ENCODE results near the gene GABARAP.

Gene GABARAP

GRCh38 chr17:7252176-7253043 is 10.2 kb upstream of the GABARAP start, which contains the start of gene ELP5:
TSS of gene ELP5 (plus strand) at chr17:7252215. CDS start at chr17:7252551, 336 bp downstream.
- Histone ChIP-seq H2BK120ac (ENCODE audit: insufficient read depth, low read length, poor library complexity) (peak within 1 kb of the TSS; percentile 99), H3K4me3 (ENCODE audit: low read depth, low read length) (peak within 1 kb of the TSS; percentile 98), H3K27ac (ENCODE audit: low read depth, low read length) (peak within 1 kb of the TSS; percentile 100), H3K79me2 (ENCODE audit: control insufficient read depth, insufficient read depth, low read length, poor library complexity) (peaks cover 30% of the 10 kb centered on the region), H2BK12ac (ENCODE audit: low read length) (no peak within 1 kb of the TSS), H3K23ac (ENCODE audit: low read length) (no peak within 1 kb of the TSS), H4K12ac (ENCODE audit: low read depth, low read length) (peak within 1 kb of the TSS; percentile 94), H3K18ac (ENCODE audit: low read length) (peak within 1 kb of the TSS; percentile 98), H3K14ac (ENCODE audit: low read length) (peak within 1 kb of the TSS; percentile 99), H3K4ac (ENCODE audit: low read depth, low read length) (peak within 1 kb of the TSS; percentile 99), H3K79me1 (ENCODE audit: low read length) (peaks cover 17% of the 10 kb centered on the region), H2AK5ac (ENCODE audit: low read length) (peak within 1 kb of the TSS; percentile 98), H3K4me1 (ENCODE audit: control insufficient read depth in 1 of 2, insufficient read depth in 2 of 2, low read length in 2 of 2) (peaks cover 6 to 10% of the 10 kb centered on the region in 2 experiments), H2BK5ac (ENCODE audit: low read depth, low read length, poor library complexity) (peak within 1 kb of the TSS; percentile 94), H4K91ac (ENCODE audit: low read depth, low read length) (peak within 1 kb of the TSS; percentile 99), H3K27me3 (ENCODE audit: insufficient read depth, low read length) (no peaks in the 10 kb centered on the region), H3K9me3 (ENCODE audit: insufficient read depth, low read depth, low read length) (peaks cover 1% of the 10 kb centered on the region), H3K9ac (ENCODE audit: low read length) (peak within 1 kb of the TSS; percentile 99), H3K36me3 (ENCODE audit: control insufficient read depth in 1 of 2, insufficient read depth in 2 of 2, low read length in 2 of 2) (peaks cover 15 to 23% of the 10 kb centered on the region in 2 experiments), H2AFZ (ENCODE audit: insufficient read depth, low read length, poor library complexity) (peak within 1 kb of the TSS; percentile 83), H4K8ac (ENCODE audit: low read depth, low read length) (peak within 1 kb of the TSS; percentile 98), H3K4me2 (ENCODE audit: low read length) (peak within 1 kb of the TSS; percentile 98)
- WGBS (ENCODE audit: extremely low coverage, insufficient coverage, insufficient read length): no CpG with 5 or more reads among the region's 55 CpGs
- DNase-seq: peak; percentile 89 to 96

GRCh38 chr17:7251661-7252175 is 9.5 kb upstream of the GABARAP start, which contains the start of gene CTDNEP1:
TSS of gene CTDNEP1 (minus strand) at chr17:7251734. CDS start at chr17:7251296, 438 bp downstream.
- H2BK5ac ChIP-seq (ENCODE audit: low read depth, low read length, poor library complexity): peak within 1 kb of the TSS; percentile 94
- H3K14ac ChIP-seq (ENCODE audit: low read length): peak within 1 kb of the TSS; percentile 99
- H4K8ac ChIP-seq (ENCODE audit: low read depth, low read length): peak within 1 kb of the TSS; percentile 98
- H4K12ac ChIP-seq (ENCODE audit: low read depth, low read length): peak within 1 kb of the TSS; percentile 94
- peak within 1 kb of the TSS; percentile 99 for H3K9ac ChIP-seq (ENCODE audit: low read length)
- H3K18ac ChIP-seq (ENCODE audit: low read length): peak within 1 kb of the TSS; percentile 98
- H3K27me3 ChIP-seq (ENCODE audit: insufficient read depth, low read length): no peaks in the 10 kb centered on the region
- WGBS (ENCODE audit: extremely low coverage, insufficient coverage, insufficient read length): no CpG with 5 or more reads among the region's 41 CpGs
- peaks cover 17% of the 10 kb centered on the region for H3K79me1 ChIP-seq (ENCODE audit: low read length)
- H3K36me3 ChIP-seq (ENCODE audit: control insufficient read depth in 1 of 2, insufficient read depth in 2 of 2, low read length in 2 of 2): peaks cover 15 to 23% of the 10 kb centered on the region in 2 experiments
- peaks cover 6 to 10% of the 10 kb centered on the region in 2 experiments for H3K4me1 ChIP-seq (ENCODE audit: control insufficient read depth in 1 of 2, insufficient read depth in 2 of 2, low read length in 2 of 2)
- peaks cover 30% of the 10 kb centered on the region for H3K79me2 ChIP-seq (ENCODE audit: control insufficient read depth, insufficient read depth, low read length, poor library complexity)
- peak within 1 kb of the TSS; percentile 98 for H3K23ac ChIP-seq (ENCODE audit: low read length)
- H3K9me3 ChIP-seq (ENCODE audit: insufficient read depth, low read depth, low read length): peaks cover 1% of the 10 kb centered on the region
- H2AFZ ChIP-seq (ENCODE audit: insufficient read depth, low read length, poor library complexity): peak within 1 kb of the TSS; percentile 83
- H3K27ac ChIP-seq (ENCODE audit: low read depth, low read length): peak within 1 kb of the TSS; percentile 100
- peak; percentile 98 to 100 for DNase-seq
- H3K4ac ChIP-seq (ENCODE audit: low read depth, low read length): peak within 1 kb of the TSS; percentile 99
- H2BK120ac ChIP-seq (ENCODE audit: insufficient read depth, low read length, poor library complexity): peak within 1 kb of the TSS; percentile 99
- no peak within 1 kb of the TSS for H2BK12ac ChIP-seq (ENCODE audit: low read length)
- peak within 1 kb of the TSS; percentile 98 for H2AK5ac ChIP-seq (ENCODE audit: low read length)
- H3K4me3 ChIP-seq (ENCODE audit: low read depth, low read length): peak within 1 kb of the TSS; percentile 98
- H3K4me2 ChIP-seq (ENCODE audit: low read length): peak within 1 kb of the TSS; percentile 98
- peak within 1 kb of the TSS; percentile 99 for H4K91ac ChIP-seq (ENCODE audit: low read depth, low read length)

- peaks cover 1% of the 10 kb centered on the region for H3K9me3 ChIP-seq (ENCODE audit: insufficient read depth, low read depth, low read length)
- H3K4ac ChIP-seq (ENCODE audit: low read depth, low read length): peak overlapping the region; percentile 99
- peaks cover 17% of the 10 kb centered on the region for H3K79me1 ChIP-seq (ENCODE audit: low read length)
- peaks cover 30% of the 10 kb centered on the region for H3K79me2 ChIP-seq (ENCODE audit: control insufficient read depth, insufficient read depth, low read length, poor library complexity)
- peak overlapping the region; percentile 98 for H3K4me3 ChIP-seq (ENCODE audit: low read depth, low read length)
- peak overlapping the region; percentile 100 for H3K27ac ChIP-seq (ENCODE audit: low read depth, low read length)
- no peak overlapping the region for H2BK12ac ChIP-seq (ENCODE audit: low read length)
- no peaks in the 10 kb centered on the region for H3K27me3 ChIP-seq (ENCODE audit: insufficient read depth, low read length)
- H3K18ac ChIP-seq (ENCODE audit: low read length): peak overlapping the region; percentile 98
- H3K14ac ChIP-seq (ENCODE audit: low read length): peak overlapping the region; percentile 99
- peak overlapping the region; percentile 98 for H3K9ac ChIP-seq (ENCODE audit: low read length)
- peak overlapping the region; percentile 98 for H2AK5ac ChIP-seq (ENCODE audit: low read length)
- no peak for DNase-seq
- H4K8ac ChIP-seq (ENCODE audit: low read depth, low read length): peak overlapping the region; percentile 95
- peak overlapping the region; percentile 99 for H4K91ac ChIP-seq (ENCODE audit: low read depth, low read length)
- peak overlapping the region; percentile 94 for H2BK5ac ChIP-seq (ENCODE audit: low read depth, low read length, poor library complexity)
- peak overlapping the region; percentile 97 for H3K4me2 ChIP-seq (ENCODE audit: low read length)
- peaks cover 6 to 10% of the 10 kb centered on the region in 2 experiments for H3K4me1 ChIP-seq (ENCODE audit: control insufficient read depth in 1 of 2, insufficient read depth in 2 of 2, low read length in 2 of 2)
- H3K36me3 ChIP-seq (ENCODE audit: control insufficient read depth in 1 of 2, insufficient read depth in 2 of 2, low read length in 2 of 2): peaks cover 14 to 25% of the 10 kb centered on the region in 2 experiments
- H2BK120ac ChIP-seq (ENCODE audit: insufficient read depth, low read length, poor library complexity): peak overlapping the region; percentile 99
- H2AFZ ChIP-seq (ENCODE audit: insufficient read depth, low read length, poor library complexity): peak overlapping the region; percentile 83
- peak overlapping the region; percentile 93 for H4K12ac ChIP-seq (ENCODE audit: low read depth, low read length)
- peak overlapping the region; percentile 98 for H3K23ac ChIP-seq (ENCODE audit: low read length)
- no CpG with 5 or more reads among the region's 55 CpGs for WGBS (ENCODE audit: extremely low coverage, insufficient coverage, insufficient read length)
Observed at GRCh38 chr17:7250695-7251627, 8.7 kb upstream of the GABARAP start.

GRCh38 chr17:7249830-7250229 is 7.6 kb upstream of the GABARAP start:
- peak overlapping the region; percentile 83 for H3K9ac ChIP-seq (ENCODE audit: low read length)
- no peak overlapping the region for H3K18ac ChIP-seq (ENCODE audit: low read length)
- H2AK5ac ChIP-seq (ENCODE audit: low read length): no peak overlapping the region
- H2AFZ ChIP-seq (ENCODE audit: insufficient read depth, low read length, poor library complexity): no peak overlapping the region
- H3K27me3 ChIP-seq (ENCODE audit: insufficient read depth, low read length): no peaks in the 10 kb centered on the region
- H3K23ac ChIP-seq (ENCODE audit: low read length): peak overlapping the region; percentile 95
- H2BK12ac ChIP-seq (ENCODE audit: low read length): no peak overlapping the region
- H2BK5ac ChIP-seq (ENCODE audit: low read depth, low read length, poor library complexity): no peak overlapping the region
- H4K12ac ChIP-seq (ENCODE audit: low read depth, low read length): no peak overlapping the region
- H3K27ac ChIP-seq (ENCODE audit: low read depth, low read length): no peak overlapping the region
- WGBS (ENCODE audit: extremely low coverage, insufficient coverage, insufficient read length): no CpG with 5 or more reads among the region's 7 CpGs
- H3K9me3 ChIP-seq (ENCODE audit: insufficient read depth, low read depth, low read length): peaks cover 1% of the 10 kb centered on the region
- H3K14ac ChIP-seq (ENCODE audit: low read length): no peak overlapping the region
- peak overlapping the region; percentile 97 for H3K4me2 ChIP-seq (ENCODE audit: low read length)
- H4K91ac ChIP-seq (ENCODE audit: low read depth, low read length): no peak overlapping the region
- peak overlapping the region; percentile 99 for H3K4ac ChIP-seq (ENCODE audit: low read depth, low read length)
- H3K36me3 ChIP-seq (ENCODE audit: control insufficient read depth in 1 of 2, insufficient read depth in 2 of 2, low read length in 2 of 2): peaks cover 12 to 22% of the 10 kb centered on the region in 2 experiments
- peaks cover 17% of the 10 kb centered on the region for H3K79me1 ChIP-seq (ENCODE audit: low read length)
- no peak for DNase-seq
- no peak overlapping the region for H3K4me3 ChIP-seq (ENCODE audit: low read depth, low read length)
- peaks cover 6 to 10% of the 10 kb centered on the region in 2 experiments for H3K4me1 ChIP-seq (ENCODE audit: control insufficient read depth in 1 of 2, insufficient read depth in 2 of 2, low read length in 2 of 2)
- H3K79me2 ChIP-seq (ENCODE audit: control insufficient read depth, insufficient read depth, low read length, poor library complexity): peaks cover 30% of the 10 kb centered on the region
- no peak overlapping the region for H2BK120ac ChIP-seq (ENCODE audit: insufficient read depth, low read length, poor library complexity)
- H4K8ac ChIP-seq (ENCODE audit: low read depth, low read length): no peak overlapping the region
